Tibial nerve (tissue), 4 donors: Measurements from ENCODE around the gene FHL3. TPM values are rescaled to one million over a fixed set of nuclear protein-coding genes. Genes with fewer than 3 reads are reported as not detected.
A peak's percentile ranks its signal among the peaks of the same experiment; 100 is the strongest.

ENCODE experiments used
- DNase-seq, 2 donors: peaks; one replicate each; pipeline ENCODE4 v3.0.0-alpha.2; 2019; ENCODE audit warnings: low spot score in 2 of 2
- H3K27ac ChIP-seq, 4 donors: fragments of 200-600 bp; sonication (generic) in 3 of 4; one replicate each; pipeline ENCODE4 v1.5.1; 2017 to 2019; ENCODE audit warnings: mild to moderate bottlenecking in 1 of 4
- H3K27me3 ChIP-seq, 2 donors: fragments of 200-600 bp; sonication (generic) in 1 of 2; one replicate each; pipeline versions ENCODE4 v1.5.1 to v1.6.0; 2017 to 2019
- H3K36me3 ChIP-seq, 3 donors: fragments of 200-600 bp; sonication (generic); one replicate each; pipeline ENCODE4 v1.5.1; 2018 to 2019
- H3K4me1 ChIP-seq, 4 donors: fragments of 200-600 bp; sonication (generic) in 3 of 4; one replicate each; pipeline ENCODE4 v1.5.1; 2017 to 2019
- H3K4me3 ChIP-seq, 4 donors: fragments of 200-600 bp; sonication (generic) in 3 of 4; one replicate each; pipeline ENCODE4 v1.5.1; 2017 to 2019; ENCODE audit warnings: mild to moderate bottlenecking in 1 of 4, moderate library complexity in 1 of 4
- H3K9me3 ChIP-seq, 4 donors: fragments of 200-600 bp; sonication (generic) in 3 of 4; one replicate each; pipeline ENCODE4 v1.5.1; 2017 to 2019
- CTCF ChIP-seq, 5 experiments: fragments of 200-600 bp in 3 of 5; fragments of 450-650 bp in 2 of 5; sonication (generic) in 3 of 5; IDR thresholded peaks; one replicate each; pipeline ENCODE4 v1.5.1; 2016 to 2019; ENCODE audit warnings: antibody characterized with exemption in 5 of 5, mild to moderate bottlenecking in 3 of 5, moderate library complexity in 2 of 5
- EP300 ChIP-seq, 2 donors: sonication (generic); formaldehyde crosslinking; IDR thresholded peaks; one replicate each; pipeline ENCODE4 v1.6.1; 2017; ENCODE audit warnings: antibody characterized with exemption in 2 of 2, mild to moderate bottlenecking in 1 of 2
- POLR2A ChIP-seq, 2 donors: fragments of 450-650 bp; IDR thresholded peaks; one replicate each; pipeline ENCODE4 v1.6.1; 2017; ENCODE audit warnings: antibody characterized with exemption in 2 of 2, mild to moderate bottlenecking in 2 of 2, moderate library complexity in 2 of 2
- WGBS, 2 donors: methylation state at CpG; one replicate each; pipeline ENCODE4 v1.1.5; 2018; 5-methylcytosine and 5-hydroxymethylcytosine counted together
- total RNA-seq, 4 donors: library from RNA; depleted of rRNA; stranded (reverse); fragments of >200 nt; gene quantifications; one replicate each; pipeline ENCODE4 v1.1.0, GENCODE V29; 2016

Gene FHL3
- total RNA-seq, 4 donors from 2014 or later: 25.1 to 32.7 (median 26.6) TPM

DNA sequence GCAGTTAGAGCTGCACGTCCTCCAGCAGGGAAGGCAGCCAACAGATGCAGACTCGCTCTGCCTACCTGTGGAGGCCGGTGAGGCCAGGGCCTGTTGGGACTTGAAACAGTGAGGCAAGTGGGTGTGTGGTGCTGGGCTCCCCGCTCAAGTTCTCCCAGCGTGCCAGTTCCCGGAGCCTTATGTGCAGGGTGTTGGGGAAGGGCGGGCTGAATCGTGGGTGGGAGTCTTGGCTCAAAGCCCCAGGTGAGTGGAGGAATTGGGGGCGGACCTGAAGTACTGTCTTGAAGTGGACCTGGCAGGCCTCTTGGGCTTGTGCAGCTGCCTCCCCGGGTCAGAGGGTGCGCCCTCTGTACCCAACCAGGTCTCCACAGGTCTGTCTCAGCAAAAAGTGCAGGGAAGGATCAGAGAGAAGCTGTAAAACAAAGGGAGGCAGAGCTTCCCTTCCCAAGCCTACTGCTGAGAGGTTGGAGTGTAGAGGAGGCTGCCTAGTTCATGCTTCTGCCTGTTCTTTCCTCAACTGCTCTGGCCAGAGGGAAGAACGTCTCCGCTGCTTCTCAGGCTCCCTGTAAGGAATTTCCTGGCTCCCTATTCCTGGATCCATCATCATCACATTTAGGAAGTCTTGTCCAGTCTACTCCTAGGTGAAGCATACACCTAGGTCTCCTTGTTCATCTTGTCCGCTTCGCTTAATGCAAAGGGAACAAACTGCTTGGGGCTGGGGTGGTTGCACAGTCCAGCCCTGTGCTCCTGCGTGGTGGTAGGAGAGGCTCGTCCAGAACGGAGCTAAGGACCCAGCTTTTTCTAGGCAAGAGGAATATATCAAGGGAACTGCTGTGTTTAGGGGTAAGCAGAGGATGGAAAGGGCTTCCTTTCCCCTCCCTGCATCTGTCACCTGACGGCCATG is 22.1 kb upstream of the FHL3 start:
- Histone ChIP-seq H3K9me3 (no peaks in the 10 kb centered on the region), H3K27me3 (no peaks in the 10 kb centered on the region), H3K4me3 (no peak overlapping the region), H3K4me1 (peaks cover 0 to 55% (median 37%) of the 10 kb centered on the region in 4 donors), H3K36me3 (peaks cover 10 to 44% (median 13%) of the 10 kb centered on the region in 3 donors), H3K27ac (peak overlapping the region in 3 of 4 donors; percentile 86 to 95 (median 86))
- no peak for TF ChIP-seq POLR2A (IDR thresholded peaks at IDR 0.05)
- no peak for DNase-seq
- WGBS, 2 donors: 71 to 78% methylated on average over 19 of the region's 19 CpGs

GRCh38 chr1:38026592-38027200 is 21.4 kb upstream of the FHL3 start:
- H3K27me3 ChIP-seq: no peaks in the 10 kb centered on the region
- H3K9me3 ChIP-seq: no peaks in the 10 kb centered on the region
- H3K36me3 ChIP-seq: peaks cover 10 to 51% (median 13%) of the 10 kb centered on the region in 3 donors
- TF ChIP-seq POLR2A (IDR thresholded peaks at IDR 0.05) (no peak), CTCF (IDR thresholded peaks at IDR 0.05) (peak; percentile 52 to 76 (median 73)), EP300 (IDR thresholded peaks at IDR 0.05) (peak in 1 of 2 donors; percentile 25)
- 66 to 72% methylated on average over 8 of the region's 8 CpGs for WGBS, 2 donors
- H3K4me3 ChIP-seq: no peak overlapping the region
- DNase-seq: no peak
- H3K27ac ChIP-seq: peak overlapping the region in 3 of 4 donors; percentile 11 to 95 (median 86)
- H3K4me1 ChIP-seq: peaks cover 0 to 49% (median 36%) of the 10 kb centered on the region in 4 donors

GRCh38 chr1:38025664-38026063 is 20.4 kb upstream of the FHL3 start:
- Histone ChIP-seq H3K4me3 (no peak overlapping the region), H3K27ac (peak overlapping the region in 2 of 4 donors; percentile 1 to 95), H3K4me1 (peaks cover 0 to 38% (median 26%) of the 10 kb centered on the region in 4 donors), H3K36me3 (peaks cover 10 to 62% (median 13%) of the 10 kb centered on the region in 3 donors), H3K27me3 (no peaks in the 10 kb centered on the region), H3K9me3 (no peaks in the 10 kb centered on the region)
- TF ChIP-seq POLR2A (IDR thresholded peaks at IDR 0.05): no peak
- TF ChIP-seq EP300 (IDR thresholded peaks at IDR 0.05): no peak
- no peak for TF ChIP-seq CTCF (IDR thresholded peaks at IDR 0.05)
- DNase-seq: no peak
- 76 to 78% methylated on average over 6 of the region's 6 CpGs for WGBS, 2 donors

- peak overlapping the region in 1 of 4 donors; percentile 95 for H3K27ac ChIP-seq
- DNase-seq: no peak
- H3K9me3 ChIP-seq: no peaks in the 10 kb centered on the region
- H3K27me3 ChIP-seq: no peaks in the 10 kb centered on the region
- peaks cover 0 to 34% (median 22%) of the 10 kb centered on the region in 4 donors for H3K4me1 ChIP-seq
- H3K4me3 ChIP-seq: no peak overlapping the region
- H3K36me3 ChIP-seq: peaks cover 10 to 66% (median 14%) of the 10 kb centered on the region in 3 donors
- TF ChIP-seq CTCF (IDR thresholded peaks at IDR 0.05): no peak
- TF ChIP-seq POLR2A (IDR thresholded peaks at IDR 0.05): no peak
- TF ChIP-seq EP300 (IDR thresholded peaks at IDR 0.05): no peak
- WGBS, 2 donors: 97 to 100% methylated on average over 2 of the region's 2 CpGs
These were observed 19.9 kb upstream of the FHL3 start for GRCh38 chr1:38025233-38025632.

GRCh38 chr1:38022810-38023209 is 17.5 kb upstream of the FHL3 start:
- no peak for TF ChIP-seq EP300 (IDR thresholded peaks at IDR 0.05)
- no peak for TF ChIP-seq CTCF (IDR thresholded peaks at IDR 0.05)
- TF ChIP-seq POLR2A (IDR thresholded peaks at IDR 0.05): no peak
- Histone ChIP-seq H3K36me3 (peaks cover 10 to 85% (median 22%) of the 10 kb centered on the region in 3 donors), H3K9me3 (no peaks in the 10 kb centered on the region), H3K27me3 (no peaks in the 10 kb centered on the region), H3K4me1 (peaks cover 0 to 19% (median 5%) of the 10 kb centered on the region in 4 donors), H3K4me3 (no peak overlapping the region), H3K27ac (peak overlapping the region in 1 of 4 donors; percentile 14)
- WGBS, 2 donors: 68 to 75% methylated on average over 3 of the region's 3 CpGs
- no peak for DNase-seq
